Activated CD4-positive, CD25-positive, alpha-beta regulatory T cell treated with anti-CD3 and anti-CD28 coated beads, Interleukin-2, amount 50 U/mL, for 16 hours (primary cell): Measurements from ENCODE around the gene DTNB.

Source experiments
- DNase-seq: peaks from one replicate; pipeline ENCODE4 v3.0.0-alpha.2; 2020; ENCODE audit warnings: low read depth, low spot score

Gene DTNB

DNA sequence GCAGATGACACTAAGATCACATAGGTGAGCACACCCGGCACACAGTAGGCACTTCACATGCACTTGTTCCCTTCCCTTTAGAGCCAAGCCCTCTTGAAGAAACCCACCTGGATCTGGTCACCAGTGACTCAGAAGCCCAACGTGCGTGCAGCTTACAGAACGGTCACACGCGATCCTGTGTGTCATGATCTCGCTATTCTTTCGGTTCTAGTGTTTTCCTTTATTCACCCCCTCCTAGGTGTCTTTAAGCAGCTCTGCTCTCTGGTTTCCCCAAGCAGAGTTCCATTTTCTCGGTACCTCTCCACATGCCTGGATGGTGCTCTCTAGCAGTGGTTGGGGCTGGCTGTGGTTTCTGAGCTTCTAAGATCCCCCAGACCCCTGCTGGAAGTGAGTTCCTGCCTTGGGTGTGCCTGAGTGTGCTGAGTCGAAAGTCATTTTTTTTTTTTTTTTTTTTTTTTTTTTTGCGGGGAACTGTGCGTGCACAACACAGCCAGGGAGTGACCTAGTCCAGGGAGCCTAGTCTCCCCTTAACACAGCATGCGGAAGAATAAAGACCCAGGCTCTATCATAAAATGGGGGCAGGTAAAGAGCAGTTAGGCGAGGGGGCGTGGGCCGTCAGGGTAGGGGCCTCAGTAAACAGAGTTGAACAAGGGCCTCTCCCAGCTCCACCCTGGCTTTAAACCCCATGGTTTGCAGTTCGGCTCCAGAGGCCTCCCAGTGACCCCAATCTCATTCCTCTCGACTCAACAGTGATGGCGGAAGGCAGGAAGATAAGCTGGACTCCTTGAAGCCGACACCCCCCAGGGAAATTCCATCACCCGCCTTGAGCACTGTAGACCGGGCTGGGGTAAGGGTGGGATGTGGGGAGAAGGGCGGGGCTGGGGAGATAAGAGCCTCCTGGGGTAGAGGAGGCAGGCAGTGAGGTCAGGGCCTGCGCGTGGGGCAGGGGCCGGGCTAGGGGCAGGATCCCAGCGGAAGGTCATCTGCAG lies 301.8 kb downstream of the DTNB start:
- DNase-seq, result no peak

GRCh38 chr2:25369876-25370275 lies 303.5 kb downstream of the DTNB start:
- DNase-seq, result no peak

GRCh38 chr2:25369439-25369838 lies 303.9 kb downstream of the DTNB start:
- no peak for DNase-seq

DNA sequence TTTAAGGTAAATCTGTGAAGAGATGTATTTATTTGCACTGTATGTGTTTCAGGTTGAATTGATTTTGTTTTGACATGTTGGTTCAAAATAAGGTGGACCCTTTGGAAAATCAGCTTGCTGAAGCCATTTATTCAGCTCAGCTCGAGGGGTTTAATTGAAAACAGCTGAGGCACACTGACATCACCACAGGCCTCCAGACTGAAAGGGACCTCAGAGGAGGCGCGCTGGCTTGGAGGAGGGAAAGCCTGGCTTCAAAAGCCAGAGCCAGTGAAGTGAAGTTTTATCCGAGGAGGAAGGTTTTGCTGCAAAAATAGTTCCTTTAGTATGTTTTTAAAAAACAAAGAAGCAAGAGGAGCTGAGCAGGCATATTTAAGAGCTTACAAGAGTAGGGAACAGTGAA lies 304.7 kb downstream of the DTNB start:
- DNase-seq, result no peak

- DNase-seq, result no peak
These were observed 306.1 kb downstream of the DTNB start for GRCh38 chr2:25367296-25367695.

DNA sequence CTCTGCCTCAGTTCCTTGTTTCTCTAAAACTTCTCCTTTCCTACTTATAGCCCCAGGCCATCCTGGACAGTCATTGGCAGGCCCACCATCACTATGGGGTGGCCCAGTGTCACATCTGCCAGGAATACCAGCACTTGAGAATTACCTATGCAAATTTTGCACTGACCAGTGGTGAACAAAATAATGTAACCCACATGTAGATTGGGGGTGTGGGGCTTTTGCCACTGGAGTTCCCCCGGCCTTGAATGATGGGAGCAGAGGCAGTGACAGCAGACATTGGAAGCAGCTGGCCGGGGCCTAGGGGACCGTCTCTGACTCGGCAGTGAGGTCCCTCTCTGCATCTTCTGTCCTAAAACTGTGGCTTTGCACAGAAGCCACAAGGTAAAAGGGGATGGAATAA lies 306.7 kb downstream of the DTNB start:
- DNase-seq, result no peak

- no peak for DNase-seq
These were observed 308.1 kb downstream of the DTNB start for GRCh38 chr2:25365241-25365640.

DNA sequence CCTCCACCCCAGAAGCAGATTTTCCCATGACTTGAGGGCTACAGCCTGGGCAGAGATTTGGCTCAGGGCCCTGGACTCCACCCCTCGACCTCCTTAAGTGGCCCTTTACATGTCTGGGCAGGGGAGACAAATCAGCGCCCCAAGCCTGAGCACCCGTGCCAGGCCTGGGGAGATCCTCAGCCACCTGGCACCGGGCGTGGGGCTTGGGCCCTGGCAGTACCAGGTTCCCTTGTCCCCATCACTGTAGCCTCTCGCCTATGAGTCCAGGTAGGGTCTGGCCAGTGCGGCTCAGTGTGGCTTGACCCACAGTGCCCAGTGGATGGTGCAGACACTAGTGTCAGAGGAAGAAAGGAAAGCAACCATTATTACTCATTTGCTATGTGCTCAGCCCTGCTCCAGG lies 309.6 kb downstream of the DTNB start:
- DNase-seq, result no peak

GRCh38 chr2:25362434-25363145 lies 310.8 kb downstream of the DTNB start:
- peak; percentile 23 for DNase-seq

DNA sequence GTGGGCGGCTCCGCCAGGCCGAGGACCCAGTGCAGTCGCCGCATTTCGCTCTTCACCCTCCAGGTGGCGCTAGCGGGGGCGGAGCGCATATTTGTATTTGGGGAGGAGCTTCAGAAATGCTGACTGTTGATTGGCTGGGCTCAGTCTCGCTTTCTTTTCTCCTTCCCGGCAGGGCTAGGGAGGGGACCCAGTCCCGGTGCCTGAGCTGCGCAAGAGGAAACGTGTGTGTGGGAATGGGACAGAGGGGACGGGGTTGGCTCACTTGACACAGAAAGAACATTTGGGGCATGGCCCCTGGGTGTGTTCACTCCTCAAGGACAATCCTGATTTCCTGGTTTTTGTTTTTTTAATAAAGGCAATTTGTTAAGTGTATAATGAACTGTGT lies 311.3 kb downstream of the DTNB start:
- peak; percentile 93 for DNase-seq

DNA sequence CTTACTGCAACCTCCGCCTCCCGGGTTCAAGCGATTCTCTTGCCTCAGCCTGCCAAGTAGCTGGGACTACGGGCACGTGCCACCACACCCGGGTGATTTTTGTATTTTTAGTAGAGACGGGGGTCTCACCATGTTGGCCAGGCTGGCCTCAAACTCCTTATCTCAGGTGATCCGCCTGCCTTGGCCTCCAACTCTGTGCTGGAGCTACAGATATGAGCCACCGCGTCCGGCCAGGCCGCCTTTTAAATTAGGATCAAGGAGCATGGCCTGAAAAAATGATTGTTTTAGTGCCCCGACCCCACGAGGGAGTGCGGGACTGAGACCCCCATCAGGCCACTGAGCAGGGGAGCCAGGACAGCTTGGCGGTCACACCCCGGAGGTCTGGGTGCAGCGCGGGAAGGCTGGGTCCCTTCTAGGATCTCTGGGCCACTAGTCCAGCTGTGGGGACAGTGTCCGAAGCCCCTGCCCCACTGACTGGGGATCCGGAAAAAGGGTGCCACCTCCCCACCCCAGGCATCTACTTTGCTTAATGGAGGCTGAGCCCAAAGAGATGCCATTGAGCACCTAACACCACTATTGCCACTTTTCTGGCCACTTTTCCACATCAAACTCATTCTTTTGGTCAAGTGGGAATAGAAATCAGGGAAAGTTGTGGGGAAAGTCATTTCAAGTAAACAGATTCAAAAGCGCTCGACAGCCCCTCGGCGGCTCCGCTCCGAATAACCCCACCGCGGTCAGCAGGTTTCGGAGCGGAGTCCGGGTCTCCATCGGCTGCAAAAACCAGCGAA lies 311.9 kb downstream of the DTNB start:
- DNase-seq, result no peak

- no peak for DNase-seq
These were observed 314.5 kb downstream of the DTNB start for GRCh38 chr2:25358836-25359235.

- DNase-seq, result no peak
These were observed 315.0 kb downstream of the DTNB start for GRCh38 chr2:25358249-25358815.

DNA sequence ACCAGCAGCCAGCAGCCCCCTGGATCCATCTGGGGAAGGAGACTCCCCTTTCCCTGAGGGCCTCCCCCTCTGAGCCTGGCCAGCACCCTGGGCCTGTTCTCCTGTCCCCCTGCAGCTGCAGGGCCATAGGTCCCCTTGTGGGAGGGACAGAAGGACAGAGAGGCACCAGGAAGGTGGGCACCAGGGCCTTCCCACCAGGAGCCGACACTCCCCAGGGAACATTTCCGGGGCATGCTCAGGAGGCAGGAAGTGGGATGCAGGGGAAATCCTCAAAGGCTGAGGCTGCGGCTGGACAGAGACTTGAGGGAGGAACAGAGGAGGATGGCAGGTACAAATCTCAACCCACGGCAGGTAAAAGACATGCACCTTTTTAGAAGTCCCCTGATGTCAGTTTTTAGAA lies 317.3 kb downstream of the DTNB start:
- no peak for DNase-seq

DNA sequence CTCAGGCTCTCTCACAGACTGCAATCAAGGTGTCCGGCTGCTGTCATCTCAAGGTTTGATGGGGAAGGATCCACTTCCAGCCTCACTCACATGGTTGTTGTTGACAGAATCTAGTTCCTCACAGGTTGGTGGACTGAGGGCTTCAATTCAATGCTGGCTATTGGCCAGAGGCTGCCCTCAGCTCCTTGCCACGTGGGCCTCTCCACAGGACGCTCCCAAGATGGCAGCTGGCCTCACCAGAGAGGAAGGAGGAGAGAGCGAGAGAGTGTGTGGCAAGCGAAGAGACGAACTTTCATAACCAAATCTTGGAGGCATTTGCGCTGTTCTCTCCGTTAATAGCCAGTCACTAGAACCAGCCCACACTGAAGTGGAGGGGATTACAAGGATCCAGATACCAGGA lies 318.1 kb downstream of the DTNB start:
- DNase-seq, result no peak

GRCh38 chr2:25354116-25354515 lies 319.3 kb downstream of the DTNB start:
- no peak for DNase-seq

DNA sequence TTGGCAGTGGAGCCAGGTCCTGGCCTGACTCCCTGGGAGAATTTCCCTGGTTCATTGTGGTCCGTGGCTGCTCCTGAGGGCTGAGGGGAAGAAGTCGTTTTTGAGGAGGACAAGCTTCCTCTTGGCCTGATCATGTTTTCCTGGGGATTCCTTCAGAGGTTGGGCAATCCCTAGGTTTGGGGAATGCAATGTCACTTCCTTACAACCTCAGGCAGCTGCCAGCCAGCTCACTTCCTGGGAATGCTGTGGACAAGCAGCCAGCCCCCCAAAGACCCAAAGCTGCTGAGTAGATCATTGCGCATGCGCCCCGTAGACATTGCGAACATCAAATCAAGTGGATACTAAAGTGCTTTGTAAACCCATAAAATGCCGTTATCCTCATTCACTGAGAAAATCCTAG lies 324.0 kb downstream of the DTNB start:
- DNase-seq, result no peak

DNA sequence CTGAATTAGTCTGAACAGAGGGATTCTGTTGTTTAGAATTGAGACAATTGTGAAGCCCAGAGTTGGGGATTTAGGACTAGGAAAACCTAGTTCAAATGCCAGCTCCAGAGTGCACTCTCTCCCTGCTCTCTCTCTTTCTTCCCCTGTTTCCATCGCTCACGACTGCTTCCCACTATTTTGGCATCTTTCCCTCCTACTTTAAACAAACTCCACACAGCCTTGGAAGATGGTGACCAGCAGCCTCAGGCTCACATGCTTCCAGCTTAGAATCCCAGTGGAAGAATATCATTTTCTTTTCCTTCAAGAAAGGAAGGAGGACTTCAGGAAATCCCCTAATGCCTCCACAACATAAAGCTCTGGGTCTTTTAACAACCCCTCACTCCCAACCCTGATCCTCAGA lies 325.5 kb downstream of the DTNB start:
- no peak for DNase-seq

DNA sequence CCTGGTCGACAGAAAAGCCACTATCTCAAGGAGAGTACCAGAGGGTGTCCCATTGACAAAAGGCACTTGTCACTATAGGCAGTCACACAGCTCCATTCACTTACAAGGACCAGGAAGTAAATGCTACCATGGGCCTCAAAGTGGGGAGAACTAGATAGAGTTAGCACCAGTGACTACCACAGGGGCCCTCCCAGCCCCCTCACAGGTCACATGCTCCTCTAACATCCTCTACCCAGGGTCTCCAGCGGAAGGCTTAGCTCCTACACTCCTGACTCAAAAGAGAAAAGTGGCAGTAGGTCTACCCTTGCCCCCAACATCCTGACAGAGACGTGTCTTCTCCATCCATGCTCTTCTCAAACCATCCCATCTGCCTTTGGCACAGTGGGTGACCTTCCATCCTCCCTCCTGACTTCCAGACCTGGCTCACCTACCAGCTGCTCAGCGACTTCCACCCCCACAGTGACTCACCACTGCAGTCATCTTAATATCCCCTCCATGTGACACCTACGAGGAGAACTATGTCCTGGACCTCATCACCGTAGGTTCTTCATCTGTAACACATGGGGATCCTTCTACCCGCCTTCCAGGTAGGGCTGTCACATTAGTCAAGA lies 326.1 kb downstream of the DTNB start:
- no peak for DNase-seq

DNA sequence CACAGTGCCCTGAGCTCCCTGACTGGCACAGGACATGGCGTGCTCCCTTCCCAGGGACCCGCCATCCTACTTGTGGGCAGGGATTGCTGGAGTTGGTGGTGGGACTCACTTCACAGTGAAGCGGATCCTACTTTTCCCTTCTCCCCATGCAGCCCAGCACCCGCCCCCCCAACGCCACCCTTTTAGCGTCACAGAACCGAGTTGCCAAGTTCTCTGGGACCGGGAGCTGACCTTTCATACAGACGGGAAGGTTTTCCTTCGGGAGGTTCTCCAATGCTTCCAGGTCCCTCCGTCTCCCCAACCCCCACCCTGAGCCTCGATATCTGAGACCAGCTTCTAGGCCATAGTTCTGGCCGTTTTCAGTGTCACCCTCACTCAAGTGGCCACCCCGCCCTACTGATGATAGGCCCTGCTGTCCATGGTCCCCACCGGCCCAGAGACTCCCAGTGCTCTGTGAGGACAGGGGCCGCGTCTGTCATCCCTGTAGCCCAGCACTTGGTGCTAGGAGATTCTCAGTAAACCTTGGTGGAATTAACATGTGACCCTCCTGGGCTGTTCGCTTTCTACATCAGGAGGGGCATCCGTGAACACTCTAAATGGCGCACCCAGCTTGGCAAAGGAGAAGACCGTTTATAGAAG lies 330.1 kb downstream of the DTNB start:
- DNase-seq, result no peak
